Immature natural killer cell (primary cell): ENCODE results near the gene SEC16B. TPM values are rescaled to one million over a fixed set of nuclear protein-coding genes. Genes with fewer than 3 reads are reported as not detected.

Experiments used
- DNase-seq, 3 donors: peaks; one replicate each; pipeline ENCODE4 v3.0.0; 2022; ENCODE audit warnings: mixed read lengths in 1 of 3
- H3K27ac Mint-ChIP-seq, 6 donors: one replicate each; pipeline ENCODE4 v1.8.0; 2020; ENCODE audit warnings: mixed read lengths in 6 of 6, mild to moderate bottlenecking in 5 of 6, inconsistent platforms in 4 of 6, moderate library complexity in 3 of 6
- H3K27me3 Mint-ChIP-seq, 3 donors: one replicate each; pipeline ENCODE4 v1.8.0; 2020 to 2021; ENCODE audit warnings: low read depth in 3 of 3, mild to moderate bottlenecking in 3 of 3, mixed read lengths in 3 of 3, moderate library complexity in 3 of 3, inconsistent platforms in 1 of 3
- H3K36me3 Mint-ChIP-seq, 3 donors: one replicate each; pipeline ENCODE4 v1.8.0; 2020; ENCODE audit warnings: mixed read lengths in 3 of 3, inconsistent platforms in 2 of 3, mild to moderate bottlenecking in 2 of 3
- H3K4me1 Mint-ChIP-seq, 2 donors: one replicate each; pipeline ENCODE4 v1.8.0; 2020; ENCODE audit warnings: inconsistent platforms in 2 of 2, mild to moderate bottlenecking in 2 of 2, mixed read lengths in 2 of 2, moderate library complexity in 1 of 2
- H3K4me3 Mint-ChIP-seq, 5 donors: one replicate each; pipeline ENCODE4 v1.8.0; 2020; ENCODE audit warnings: mild to moderate bottlenecking in 5 of 5, mixed read lengths in 5 of 5, inconsistent platforms in 3 of 5, moderate library complexity in 3 of 5
- H3K9me3 Mint-ChIP-seq, 6 donors: one replicate each; pipeline ENCODE4 v1.8.0; 2020; ENCODE audit warnings: mild to moderate bottlenecking in 6 of 6, mixed read lengths in 6 of 6, inconsistent platforms in 4 of 6, moderate library complexity in 3 of 6
- polyA plus RNA-seq, 3 donors: library from polyadenylated mRNA; unstranded; fragments of 300-500 nt; fragmentation: Illumina TruSeq; gene quantifications; one replicate each; pipeline ENCODE4 v1.2.3, GENCODE V29; 2021

Gene SEC16B
- polyA plus RNA-seq, 3 donors from 2014 or later: 0.21 TPM; not detected in 2

- no peak for DNase-seq
- H3K36me3 Mint-ChIP-seq: no peaks in the 10 kb centered on the region
- peaks cover 0 to 3% (median 2%) of the 10 kb centered on the region in 3 donors for H3K27me3 Mint-ChIP-seq
- no peaks in the 10 kb centered on the region for H3K4me1 Mint-ChIP-seq
- H3K9me3 Mint-ChIP-seq: peaks cover 0 to 6% (median 4%) of the 10 kb centered on the region in 6 donors
- no peak overlapping the region for H3K4me3 Mint-ChIP-seq
- H3K27ac Mint-ChIP-seq: no peak overlapping the region
Measured at GRCh38 chr1:177902266-177902665, 67.6 kb downstream of the SEC16B start.

- H3K36me3 Mint-ChIP-seq: no peaks in the 10 kb centered on the region
- H3K27ac Mint-ChIP-seq: no peak overlapping the region
- no peak overlapping the region for H3K4me3 Mint-ChIP-seq
- no peak for DNase-seq
- peaks cover 0 to 25% (median 2%) of the 10 kb centered on the region in 6 donors for H3K9me3 Mint-ChIP-seq
- H3K27me3 Mint-ChIP-seq: peaks cover 0 to 3% (median 0%) of the 10 kb centered on the region in 3 donors
- H3K4me1 Mint-ChIP-seq: no peaks in the 10 kb centered on the region
Measured at GRCh38 chr1:177897998-177898654, 71.7 kb downstream of the SEC16B start.

- Mint-ChIP-seq H3K27me3 (peaks cover 0 to 3% (median 2%) of the 10 kb centered on the region in 3 donors), H3K36me3 (no peaks in the 10 kb centered on the region), H3K4me1 (no peaks in the 10 kb centered on the region), H3K27ac (no peak overlapping the region), H3K9me3 (peaks cover 0 to 30% (median 6%) of the 10 kb centered on the region in 6 donors), H3K4me3 (no peak overlapping the region)
- no peak for DNase-seq
Measured at GRCh38 chr1:177897281-177897997, 72.4 kb downstream of the SEC16B start.

Other genes with a start within 250 kb of the SEC16B start
- gene RASAL2, start 124.0 kb upstream of the SEC16B start, polyA plus RNA-seq: not detected